ENCODE results near the gene PTGS2.
"Not testable (repeated sequence)": the region's sequence is repeated elsewhere in the genome, so short reads cannot be mapped to it uniquely, and the experiment has no call there.

Gene PTGS2

DNA sequence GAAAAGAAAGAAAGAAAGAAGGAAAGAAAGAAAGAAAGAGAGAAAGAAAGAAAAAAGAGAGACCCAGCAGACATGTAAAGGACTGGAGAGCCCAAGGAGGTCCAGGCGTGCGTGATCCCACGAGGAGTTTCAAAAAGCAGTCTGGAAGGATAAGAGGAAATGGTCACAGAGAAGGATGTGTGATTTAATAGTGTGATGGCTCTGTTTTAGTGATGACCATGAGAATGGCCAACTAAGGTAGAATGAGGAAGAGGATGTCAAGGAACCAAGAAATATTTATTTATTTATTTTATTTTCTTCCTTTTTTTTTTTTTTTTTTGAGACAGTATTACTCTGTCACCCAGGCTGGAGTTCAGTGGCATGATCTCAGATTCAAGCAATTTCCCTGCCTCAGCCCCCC lies 25.5 kb downstream of the PTGS2 start:
- no peak for DNase-seq
- TF ChIP-seq POLR2A (IDR thresholded peaks at IDR 0.05; ENCODE audit: low read length) (no peak), GATA1 (IDR thresholded peaks at IDR 0.05; ENCODE audit: low read depth, low read length) (no peak)

DNA sequence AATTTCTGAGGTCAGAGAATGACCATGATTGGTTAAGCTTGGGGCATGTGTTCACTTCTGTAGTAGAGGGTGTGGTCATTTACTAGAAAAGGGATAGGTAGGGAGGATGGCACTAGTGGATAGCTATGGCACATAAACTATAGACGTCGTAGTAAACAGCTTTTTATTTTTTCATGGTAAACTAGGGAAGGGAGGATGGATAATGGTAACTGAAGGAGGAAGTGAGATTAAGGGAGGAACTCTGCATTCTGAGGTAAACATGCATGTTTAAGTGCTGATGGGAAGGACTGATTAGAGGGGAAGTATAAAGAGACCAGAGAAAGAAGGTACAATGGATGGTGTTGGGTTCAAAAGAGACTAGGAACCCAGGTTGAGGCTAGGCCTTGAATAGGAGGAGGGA lies 26.9 kb downstream of the PTGS2 start:
- DNase-seq: no peak
- TF ChIP-seq POLR2A (IDR thresholded peaks at IDR 0.05; ENCODE audit: low read length): no peak
- TF ChIP-seq GATA1 (IDR thresholded peaks at IDR 0.05; ENCODE audit: low read depth, low read length): no peak

DNA sequence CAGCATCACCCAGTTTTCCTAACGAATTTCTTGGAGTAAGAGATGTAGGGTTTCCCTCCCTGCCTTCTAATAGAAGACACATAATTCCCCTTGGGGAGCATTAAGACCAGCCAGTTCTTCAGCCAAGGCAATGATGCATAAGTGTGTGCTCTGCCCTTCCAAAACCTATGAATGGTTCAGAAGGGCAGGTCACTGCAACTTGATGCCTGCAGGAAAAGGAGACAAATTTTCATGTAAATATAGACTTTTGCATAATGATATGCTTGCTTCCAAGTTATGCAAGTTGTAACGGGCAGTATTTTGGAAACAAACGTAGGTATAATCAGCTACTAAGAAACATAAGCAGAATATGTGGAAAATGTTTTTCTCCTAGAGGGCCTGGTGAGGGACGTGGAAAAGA lies 31.6 kb downstream of the PTGS2 start:
- DNase-seq: no peak
- TF ChIP-seq GATA1 (IDR thresholded peaks at IDR 0.05; ENCODE audit: low read depth, low read length) (no peak), POLR2A (IDR thresholded peaks at IDR 0.05; ENCODE audit: low read length) (no peak)

DNA sequence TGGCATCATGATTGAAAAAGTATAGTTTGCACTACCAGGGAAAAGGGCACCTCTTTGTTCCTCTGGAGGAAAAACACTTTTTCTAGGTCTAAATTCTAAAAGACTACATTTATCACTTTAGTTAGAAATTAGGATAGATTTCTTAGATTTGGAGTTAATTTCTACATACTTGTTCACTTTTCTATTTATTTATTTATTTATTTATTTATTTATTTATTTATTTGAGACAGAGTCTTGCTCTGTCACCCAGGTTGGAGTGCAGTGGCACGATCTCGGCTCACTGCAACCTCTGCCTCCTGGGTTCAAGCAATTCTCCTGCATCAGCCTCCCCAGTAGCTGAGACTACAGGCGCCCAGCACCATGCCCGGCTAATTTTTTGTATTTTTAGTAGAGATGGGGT lies 32.2 kb downstream of the PTGS2 start:
- not testable (repeated sequence) for DNase-seq

DNA sequence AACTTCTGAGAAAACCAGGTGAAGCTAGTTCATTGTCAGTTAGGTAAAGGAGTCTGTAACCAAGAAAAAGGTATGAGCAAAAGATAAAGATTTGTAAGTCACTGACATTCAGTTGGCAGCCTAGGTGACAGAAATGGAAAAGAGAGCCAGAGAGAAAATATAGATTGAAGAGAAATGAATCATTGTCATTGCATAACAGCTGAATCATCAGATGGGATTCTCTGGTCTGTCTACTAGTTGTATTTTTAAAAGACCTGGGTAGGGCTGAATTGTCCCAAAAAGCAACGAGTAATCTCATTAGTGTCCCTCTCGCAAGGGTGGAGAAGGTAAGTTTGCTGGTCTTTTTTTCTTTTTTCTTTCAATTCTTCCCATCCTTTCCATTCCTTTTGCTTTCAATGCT lies 36.6 kb downstream of the PTGS2 start:
- no peak for DNase-seq
- no peak for TF ChIP-seq GATA1 (IDR thresholded peaks at IDR 0.05; ENCODE audit: low read depth, low read length)
- TF ChIP-seq POLR2A (IDR thresholded peaks at IDR 0.05; ENCODE audit: low read length): no peak

DNA sequence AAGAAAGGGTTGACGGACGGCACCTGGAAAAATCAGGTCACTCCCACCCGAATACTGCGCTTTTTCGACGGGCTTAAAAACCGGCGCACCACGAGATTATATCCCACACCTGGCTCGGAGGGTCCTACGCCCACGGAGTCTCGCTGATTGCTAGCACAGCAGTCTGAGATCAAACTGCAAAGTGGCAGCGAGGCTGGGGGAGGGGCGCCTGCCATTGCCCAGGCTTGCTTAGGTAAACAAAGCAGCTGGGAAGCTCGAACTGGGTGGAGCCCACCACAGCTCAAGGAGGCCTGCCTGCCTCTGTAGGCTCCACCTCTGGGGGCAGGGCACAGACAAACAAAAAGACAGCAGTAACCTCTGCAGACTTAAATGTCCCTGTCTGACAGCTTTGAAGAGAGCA lies 42.7 kb downstream of the PTGS2 start:
- not testable (repeated sequence) for DNase-seq

DNA sequence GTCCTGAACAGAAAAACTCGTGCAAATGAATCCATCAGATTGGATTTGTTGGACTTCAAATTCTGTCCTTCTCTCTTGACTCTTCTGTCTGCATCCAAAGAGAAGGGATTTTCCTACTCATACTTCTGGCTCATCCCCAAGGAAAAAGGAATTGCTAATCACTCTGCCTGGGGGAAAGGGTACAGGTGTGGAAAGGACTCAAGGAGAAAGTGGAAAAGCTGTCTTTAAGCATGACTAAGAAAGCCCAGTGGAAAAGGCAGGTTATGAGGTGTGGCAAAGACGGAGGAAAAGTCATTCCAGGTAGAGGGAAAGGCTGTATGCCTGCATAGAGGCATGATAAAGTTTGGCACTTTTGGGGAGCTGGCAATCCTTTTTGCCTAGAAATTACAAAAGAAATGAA lies 43.4 kb downstream of the PTGS2 start:
- no peak for DNase-seq
- TF ChIP-seq POLR2A (IDR thresholded peaks at IDR 0.05; ENCODE audit: low read length) (no peak), GATA1 (IDR thresholded peaks at IDR 0.05; ENCODE audit: low read depth, low read length) (no peak)

DNA sequence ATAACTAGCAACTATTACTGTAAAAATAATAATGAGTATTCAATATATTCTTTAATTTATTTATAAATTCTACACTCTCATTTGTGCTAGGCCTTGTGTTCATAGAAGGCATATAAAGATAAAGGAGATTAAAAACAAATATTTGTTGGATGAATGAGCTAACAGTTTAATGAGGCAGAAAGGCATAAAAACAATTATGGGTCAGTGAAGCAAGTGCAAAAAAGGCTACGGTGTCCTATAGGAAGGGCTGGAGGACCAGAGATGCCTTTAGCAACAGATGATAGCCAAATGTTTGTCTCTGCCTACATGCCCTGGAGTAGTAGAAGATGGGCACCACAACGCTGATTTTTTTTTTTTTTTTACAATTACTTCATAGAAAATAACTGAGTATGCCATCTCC lies 45.7 kb downstream of the PTGS2 start:
- TF ChIP-seq POLR2A (IDR thresholded peaks at IDR 0.05; ENCODE audit: low read length) (no peak), GATA1 (IDR thresholded peaks at IDR 0.05; ENCODE audit: low read depth, low read length) (no peak)
- DNase-seq: no peak

DNA sequence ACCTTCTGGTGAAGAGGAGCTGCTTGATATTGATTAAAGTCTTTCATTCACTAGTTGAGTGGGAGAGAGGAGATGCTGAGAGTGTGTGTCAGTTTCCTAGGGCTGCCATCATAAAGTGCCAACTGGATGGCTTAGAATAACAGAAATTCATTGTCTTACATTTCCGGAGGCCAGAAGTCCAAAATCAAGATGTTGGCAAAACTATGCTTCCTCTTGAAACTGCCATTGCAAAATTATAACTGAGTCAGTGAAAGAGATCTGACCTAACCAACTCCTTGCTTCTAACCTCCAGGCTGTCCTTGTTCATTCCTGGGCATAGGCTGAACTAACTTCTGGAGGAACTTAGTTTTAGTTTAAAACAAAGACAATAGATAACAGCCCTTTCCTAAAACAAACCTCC lies 47.1 kb downstream of the PTGS2 start:
- no peak for TF ChIP-seq GATA1 (IDR thresholded peaks at IDR 0.05; ENCODE audit: low read depth, low read length)
- TF ChIP-seq POLR2A (IDR thresholded peaks at IDR 0.05; ENCODE audit: low read length): no peak
- DNase-seq: no peak

DNA sequence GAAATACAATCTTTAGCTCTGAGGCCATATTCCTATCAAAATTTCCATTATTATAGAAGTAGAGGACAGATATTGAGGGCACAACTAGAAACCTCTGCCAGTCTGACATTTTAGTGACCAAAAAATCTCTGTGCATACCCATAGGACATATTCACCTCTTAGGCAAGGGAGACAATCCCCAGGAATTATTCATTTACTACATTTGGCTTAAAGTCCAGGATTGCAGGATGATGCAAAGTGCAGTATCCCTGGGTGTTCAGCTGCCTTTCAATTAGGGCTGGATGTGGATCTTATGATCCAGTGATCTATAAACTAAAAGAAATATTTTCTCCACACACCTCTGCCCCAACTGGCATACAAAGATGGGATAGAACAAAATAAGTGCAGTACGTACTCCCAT lies 50.9 kb downstream of the PTGS2 start:
- TF ChIP-seq GATA1 (IDR thresholded peaks at IDR 0.05; ENCODE audit: low read depth, low read length) (no peak), POLR2A (IDR thresholded peaks at IDR 0.05; ENCODE audit: low read length) (no peak)
- no peak for DNase-seq

DNA sequence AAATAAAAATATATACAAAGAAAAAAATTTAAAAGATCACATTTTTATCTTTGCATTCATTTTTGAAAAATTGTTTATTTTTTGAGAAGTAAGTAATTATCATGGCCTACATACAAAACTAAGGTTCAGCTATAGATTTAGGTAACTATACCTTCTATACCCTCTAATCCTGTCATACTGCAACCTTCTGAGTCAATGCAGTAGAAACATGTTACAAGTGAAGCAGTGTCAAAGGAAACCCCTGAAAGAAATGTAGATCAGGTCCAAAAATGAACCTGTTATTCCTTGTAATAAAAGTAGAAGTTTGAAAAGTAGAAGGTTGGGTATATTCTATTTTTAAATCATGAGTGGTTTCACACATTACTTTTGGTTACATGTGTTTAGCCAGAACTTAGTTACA lies 51.3 kb downstream of the PTGS2 start:
- TF ChIP-seq POLR2A (IDR thresholded peaks at IDR 0.05; ENCODE audit: low read length) (no peak), GATA1 (IDR thresholded peaks at IDR 0.05; ENCODE audit: low read depth, low read length) (no peak)
- no peak for DNase-seq

DNA sequence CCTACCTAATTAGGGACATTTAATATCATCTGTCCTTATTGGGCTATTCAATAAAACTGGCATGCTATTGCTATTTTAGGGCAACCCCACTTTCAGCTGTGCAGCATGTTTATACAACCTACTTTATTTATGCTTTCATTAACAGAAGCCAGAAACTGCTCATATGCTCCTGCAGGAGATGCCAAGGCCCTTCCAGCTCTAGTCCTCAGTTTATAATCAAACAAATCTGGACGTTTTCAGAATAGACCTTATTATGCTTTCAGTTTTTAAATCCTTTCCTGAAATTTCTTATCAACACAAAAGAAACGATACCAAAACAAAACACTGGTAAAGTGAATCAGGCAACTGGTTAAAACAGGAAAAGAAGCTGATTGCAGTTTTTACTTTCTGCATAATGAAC lies 53.2 kb downstream of the PTGS2 start:
- DNase-seq: no peak
- TF ChIP-seq POLR2A (IDR thresholded peaks at IDR 0.05; ENCODE audit: low read length) (no peak), GATA1 (IDR thresholded peaks at IDR 0.05; ENCODE audit: low read depth, low read length) (no peak)

DNA sequence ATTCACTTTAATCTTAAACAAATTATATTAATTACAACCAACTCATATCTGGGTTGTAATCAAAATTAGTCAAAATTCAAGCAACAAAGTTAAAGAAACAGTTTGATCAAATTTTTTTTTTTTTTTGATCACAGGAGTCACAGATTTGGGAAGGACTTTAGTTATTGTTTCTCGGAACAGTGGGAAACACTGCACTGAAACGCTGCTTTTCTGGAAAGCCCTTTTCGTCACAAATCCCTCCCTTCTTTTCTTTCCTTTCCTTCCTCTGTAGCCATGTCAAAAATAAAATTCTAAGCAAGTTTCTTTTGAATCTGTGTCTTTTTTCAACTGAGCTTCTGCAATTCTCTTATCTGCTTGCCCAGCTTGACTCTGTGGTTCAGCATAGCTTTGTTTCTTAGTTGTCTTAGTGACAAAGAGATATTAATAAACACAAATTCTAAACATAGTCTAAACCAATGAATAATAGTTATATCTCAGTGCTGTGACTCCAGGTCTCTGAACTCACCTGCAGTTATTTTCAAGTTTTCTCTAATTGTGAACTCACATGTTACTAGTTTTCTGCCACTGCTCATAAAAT lies 53.8 kb downstream of the PTGS2 start:
- TF ChIP-seq GATA1 (IDR thresholded peaks at IDR 0.05; ENCODE audit: low read depth, low read length) (no peak), POLR2A (IDR thresholded peaks at IDR 0.05; ENCODE audit: low read length) (no peak)
- peak in 1 of 2 experiments; percentile 11 for DNase-seq

DNA sequence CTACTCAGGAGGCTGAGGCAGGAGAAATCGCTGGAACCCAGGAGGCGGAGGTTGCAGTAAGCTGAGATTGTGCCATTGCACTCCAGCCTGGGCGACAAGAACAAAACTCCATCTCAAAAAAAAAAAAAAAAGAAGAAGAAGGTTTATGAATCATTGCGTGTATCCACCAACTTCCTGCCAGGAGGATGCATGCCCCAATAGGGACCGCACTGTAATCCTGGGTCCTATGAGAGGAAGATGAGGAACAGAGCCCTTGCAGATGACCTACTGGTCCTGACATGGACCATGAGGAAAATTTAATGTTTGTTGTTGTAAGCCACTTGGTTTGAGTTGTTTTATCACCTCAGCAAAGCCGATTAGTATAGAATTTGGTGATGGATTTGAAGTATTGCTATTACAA lies 56.7 kb downstream of the PTGS2 start:
- TF ChIP-seq GATA1 (IDR thresholded peaks at IDR 0.05; ENCODE audit: low read depth, low read length): no peak
- no peak for TF ChIP-seq POLR2A (IDR thresholded peaks at IDR 0.05; ENCODE audit: low read length)
- no peak for DNase-seq

All from erythroblast (primary cell).